Measurements from ENCODE around the gene EFNA5.

DNA sequence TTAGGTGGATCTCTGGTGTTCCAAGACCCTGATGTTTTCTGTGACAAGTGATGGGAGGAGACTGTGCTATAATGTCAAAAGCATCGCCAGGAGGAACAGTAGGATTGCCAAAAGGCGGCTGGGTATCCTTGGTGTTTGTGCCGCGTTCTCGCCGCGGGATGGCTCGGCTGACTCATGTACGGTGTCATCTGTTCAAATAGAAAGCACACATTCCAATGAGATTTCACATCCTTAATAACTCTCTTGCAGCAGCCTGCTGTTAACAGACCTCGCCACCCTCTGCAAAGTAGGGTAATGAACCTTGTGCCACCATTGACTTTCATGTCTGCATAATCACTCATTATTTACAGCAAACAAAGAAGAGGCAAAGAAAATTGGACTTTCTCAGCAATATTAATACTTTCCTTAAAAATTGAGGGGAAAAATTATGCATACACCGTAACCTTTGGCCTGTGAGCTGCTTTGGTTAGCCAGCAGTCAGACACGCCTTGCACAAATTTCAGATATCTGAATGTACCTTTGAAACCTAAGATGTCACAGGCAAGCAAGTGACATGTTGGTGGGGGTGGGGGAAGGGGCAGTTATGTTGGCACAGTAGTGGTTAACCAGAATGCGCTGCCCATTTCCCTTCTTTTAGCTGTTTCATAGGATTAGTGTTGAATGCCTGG, 289.4 kb downstream of the EFNA5 start:
- no peak for TF ChIP-seq POLR2A (IDR thresholded peaks at IDR 0.05)
- TF ChIP-seq, protein P1, sequence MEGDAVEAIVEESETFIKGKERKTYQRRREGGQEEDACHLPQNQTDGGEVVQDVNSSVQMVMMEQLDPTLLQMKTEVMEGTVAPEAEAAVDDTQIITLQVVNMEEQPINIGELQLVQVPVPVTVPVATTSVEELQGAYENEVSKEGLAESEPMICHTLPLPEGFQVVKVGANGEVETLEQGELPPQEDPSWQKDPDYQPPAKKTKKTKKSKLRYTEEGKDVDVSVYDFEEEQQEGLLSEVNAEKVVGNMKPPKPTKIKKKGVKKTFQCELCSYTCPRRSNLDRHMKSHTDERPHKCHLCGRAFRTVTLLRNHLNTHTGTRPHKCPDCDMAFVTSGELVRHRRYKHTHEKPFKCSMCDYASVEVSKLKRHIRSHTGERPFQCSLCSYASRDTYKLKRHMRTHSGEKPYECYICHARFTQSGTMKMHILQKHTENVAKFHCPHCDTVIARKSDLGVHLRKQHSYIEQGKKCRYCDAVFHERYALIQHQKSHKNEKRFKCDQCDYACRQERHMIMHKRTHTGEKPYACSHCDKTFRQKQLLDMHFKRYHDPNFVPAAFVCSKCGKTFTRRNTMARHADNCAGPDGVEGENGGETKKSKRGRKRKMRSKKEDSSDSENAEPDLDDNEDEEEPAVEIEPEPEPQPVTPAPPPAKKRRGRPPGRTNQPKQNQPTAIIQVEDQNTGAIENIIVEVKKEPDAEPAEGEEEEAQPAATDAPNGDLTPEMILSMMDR (IDR thresholded peaks at IDR 0.05): no peak

Data from uterus (tissue), 2 donors.